ENCODE data around the gene HMSD. TPM values are rescaled to one million over a fixed set of nuclear protein-coding genes. Genes with fewer than 3 reads are reported as not detected.

HMSD gene
- total RNA-seq, 1 donor from 2014 or later = 0.27 TPM

- DNase-seq (no peak), ATAC-seq (ENCODE audit: poor library complexity) (no peak)
- intact Hi-C loops (cut with DNase I) = no loop called here
Observed at GRCh38 chr18:63980027-63980426, 30.9 kb downstream of the HMSD start.

DNA sequence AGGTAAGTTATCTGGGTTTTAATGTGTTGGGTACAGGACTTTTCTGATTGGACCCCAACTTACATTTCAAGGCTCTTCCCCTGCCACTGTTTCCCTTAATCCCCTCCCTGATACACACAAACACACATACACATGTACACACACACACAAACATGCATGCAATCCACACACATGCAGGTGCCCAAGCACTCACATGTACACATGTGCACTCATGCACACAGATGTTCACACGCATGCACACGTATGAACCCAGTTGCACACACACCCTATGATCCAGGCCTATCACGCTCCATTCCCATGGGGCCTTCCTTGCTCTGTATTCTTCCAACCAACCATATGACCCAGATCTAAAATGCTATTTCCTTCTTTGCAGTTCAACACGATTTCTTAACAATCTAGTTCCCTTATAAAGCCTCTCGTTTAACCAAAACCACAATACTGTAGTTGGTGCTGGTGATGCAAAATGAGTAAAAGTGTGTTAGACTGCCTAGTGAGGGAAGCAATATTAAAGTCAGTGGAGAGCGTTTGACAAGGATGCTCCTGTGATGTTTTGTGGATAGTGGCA, 31.9 kb downstream of the HMSD start:
- ATAC-seq (ENCODE audit: poor library complexity) = no peak
- intact Hi-C loops (cut with DNase I) = no loop called here

DNA sequence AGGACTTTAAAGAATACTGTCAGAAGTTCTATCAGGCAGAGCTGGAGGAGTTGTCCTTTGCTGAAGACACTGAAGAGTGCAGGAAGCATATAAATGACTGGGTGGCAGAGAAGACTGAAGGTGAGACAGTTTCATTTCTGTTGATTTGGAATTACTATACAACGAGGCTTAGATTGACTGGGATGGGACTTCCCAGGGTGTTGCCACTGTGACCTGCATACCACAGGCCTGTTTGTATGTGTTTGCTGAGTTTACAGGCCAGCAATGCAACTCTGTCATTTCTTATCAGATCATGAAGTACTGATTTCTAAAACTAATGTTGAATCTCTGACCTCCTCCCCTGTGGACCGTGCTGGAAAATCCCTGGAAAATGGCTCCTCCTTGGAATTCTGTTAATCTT, 32.6 kb downstream of the HMSD start:
- no peak for DNase-seq
- intact Hi-C loops (cut with DNase I) = no loop called here
- no peak for ATAC-seq (ENCODE audit: poor library complexity)

More for the DNA sequence above, 31.9 kb downstream of the HMSD start:
- DNase-seq = no peak

DNA sequence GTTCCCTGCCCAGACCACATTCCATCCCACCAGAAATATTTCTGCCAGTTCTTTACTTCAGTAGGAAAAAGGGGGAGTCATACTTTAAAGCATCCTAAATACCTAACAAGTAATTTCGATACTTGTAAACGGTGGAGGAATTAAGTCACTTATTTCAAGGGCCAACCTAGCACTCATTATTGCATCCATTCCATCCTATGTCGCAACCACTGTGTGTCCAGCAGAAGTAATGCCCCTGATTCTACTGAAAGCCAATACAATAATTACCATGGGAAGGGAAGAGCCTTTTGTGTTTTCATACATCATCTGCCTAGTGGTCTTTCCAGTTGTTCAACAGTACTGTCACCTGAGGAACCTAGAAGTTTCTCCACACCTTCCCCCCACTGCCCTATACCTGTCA, 33.3 kb downstream of the HMSD start:
- intact Hi-C loops (cut with DNase I) = no loop called here
- DNase-seq = no peak
- no peak for ATAC-seq (ENCODE audit: poor library complexity)

- ATAC-seq (ENCODE audit: poor library complexity) = no peak
- intact Hi-C loops (cut with DNase I) = no loop called here
- no peak for DNase-seq
Observed at GRCh38 chr18:63986885-63987284, 37.8 kb downstream of the HMSD start.

DNA sequence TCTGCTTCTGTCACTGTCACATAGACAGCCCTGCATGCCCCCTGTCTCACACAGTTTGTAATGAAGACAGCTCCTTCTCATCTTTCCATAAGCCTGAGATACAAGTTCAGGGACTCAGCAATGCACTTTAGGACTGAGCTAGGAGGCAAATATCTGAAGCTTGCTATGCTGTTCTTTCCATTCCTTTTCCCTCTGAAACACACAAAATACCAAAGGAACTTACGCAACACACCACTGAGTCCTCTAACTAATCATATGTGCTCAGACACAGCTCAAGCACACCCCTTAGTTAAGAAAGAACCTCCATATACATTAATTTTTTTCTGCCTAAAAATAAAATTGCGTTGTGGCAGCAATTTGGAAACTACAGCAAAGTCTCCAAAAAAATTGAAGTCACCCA, 38.6 kb downstream of the HMSD start:
- DNase-seq (no peak), ATAC-seq (ENCODE audit: poor library complexity) (no peak)
- intact Hi-C loops (cut with DNase I) = no loop called here

DNA sequence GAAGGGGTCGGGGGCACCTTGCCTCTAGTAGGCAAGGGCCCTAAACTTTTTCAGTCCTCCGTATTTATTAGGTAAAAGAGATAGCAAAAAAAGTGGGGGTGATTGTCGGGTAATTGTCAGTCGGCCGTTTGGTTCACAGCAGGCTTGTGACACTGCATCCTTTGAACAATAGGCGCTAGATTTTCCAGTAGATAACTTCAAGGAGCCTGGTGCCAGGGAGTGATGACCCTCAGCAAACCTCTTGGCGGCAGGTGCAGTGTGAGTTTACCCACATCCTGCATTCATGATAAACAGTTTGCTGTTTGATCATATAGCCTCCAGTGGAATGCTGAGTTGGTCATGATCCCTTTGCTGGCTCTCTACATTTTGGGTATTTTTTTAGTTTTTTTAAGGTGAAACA, 43.6 kb downstream of the HMSD start:
- ATAC-seq (ENCODE audit: poor library complexity) (no peak), DNase-seq (no peak)
- intact Hi-C loops (cut with DNase I) = no loop called here

- DNase-seq (peak; percentile 43), ATAC-seq (ENCODE audit: poor library complexity) (peak; percentile 72)
Observed at GRCh38 chr18:63994783-63995399, 45.8 kb downstream of the HMSD start.

DNA sequence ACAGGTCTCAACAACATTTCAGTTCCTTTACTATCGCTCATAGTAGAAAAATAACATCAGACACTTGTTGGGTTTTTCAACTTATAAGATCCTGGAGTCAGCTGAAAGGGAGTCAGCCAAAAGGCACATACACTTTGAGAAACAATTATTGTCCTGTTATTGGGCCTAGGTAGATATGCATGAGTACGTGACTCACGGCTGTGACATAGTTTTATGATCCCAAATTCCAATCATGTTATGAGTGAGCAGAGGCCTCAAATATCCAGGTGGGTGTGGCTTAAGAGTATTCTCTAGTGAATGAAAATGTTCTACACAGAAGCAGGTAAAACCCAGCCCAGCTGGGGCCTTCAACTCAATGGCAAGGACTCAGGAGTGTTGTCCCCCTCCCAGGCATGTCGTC, 47.9 kb downstream of the HMSD start:
- ATAC-seq (ENCODE audit: poor library complexity) = no peak

More at GRCh38 chr18:63994783-63995399, 45.8 kb downstream of the HMSD start:
- intact Hi-C loops (cut with DNase I) = loop anchor here (5.0 kb wide), 1 partner anchor 33 kb away; no protein-coding TSS in a partner anchor

GRCh38 chr18:63997606-63998005, 48.5 kb downstream of the HMSD start:
- intact Hi-C loops (cut with DNase I) = loop anchor here (5.0 kb wide), 1 partner anchor 35 kb away; no protein-coding TSS in a partner anchor
- DNase-seq = no peak

More for the DNA sequence above, 47.9 kb downstream of the HMSD start:
- intact Hi-C loops (cut with DNase I) = loop anchor here (5.0 kb wide), 1 partner anchor 35 kb away; no protein-coding TSS in a partner anchor
- no peak for DNase-seq

GRCh38 chr18:63999871-64000270, 50.8 kb downstream of the HMSD start:
- intact Hi-C loops (cut with DNase I) = loop anchor here (5.0 kb wide), 1 partner anchor 38 kb away; no protein-coding TSS in a partner anchor
- no peak for DNase-seq
- no peak for ATAC-seq (ENCODE audit: poor library complexity)

More at GRCh38 chr18:63997606-63998005, 48.5 kb downstream of the HMSD start:
- ATAC-seq (ENCODE audit: poor library complexity) = no peak

GRCh38 chr18:64002581-64002980, 53.5 kb downstream of the HMSD start:
- intact Hi-C loops (cut with DNase I) = no loop called here
- ATAC-seq (ENCODE audit: poor library complexity) (no peak), DNase-seq (no peak)

- DNase-seq = no peak
- no peak for ATAC-seq (ENCODE audit: poor library complexity)
- intact Hi-C loops (cut with DNase I) = no loop called here
Observed at GRCh38 chr18:64009305-64009704, 60.2 kb downstream of the HMSD start.

Other genes starting within 250 kb of the HMSD start
- gene SERPINB11, start 246.3 kb upstream of the HMSD start, total RNA-seq = not detected
- gene SERPINB7, start 173.9 kb upstream of the HMSD start, total RNA-seq = not detected
- gene SERPINB2, start 61.6 kb upstream of the HMSD start, total RNA-seq = not detected
- not detected for gene SERPINB10, start 41.3 kb upstream of the HMSD start, total RNA-seq
- 1.6 TPM for gene SERPINB8, start 20.8 kb downstream of the HMSD start, total RNA-seq
- not detected for gene LINC00305, start 199.8 kb downstream of the HMSD start, total RNA-seq

All from Right ventricle myocardium superior (tissue), 1 donor.